HEK293 (cell line): ENCODE results near the gene KCNH8.

Source experiments
- CTCF ChIA-PET: fragments of 350-600 bp; formaldehyde crosslinking; extraction: SDS; loops from one replicate; lab custom pipeline; 2021; ENCODE audit warnings: antibody characterized with exemption; lab: Yijun Ruan, JAX
- POLR2A ChIA-PET: fragments of 300-600 bp; formaldehyde crosslinking; extraction: SDS; loops from one replicate; lab custom pipeline; 2020; ENCODE audit warnings: antibody characterized with exemption, inconsistent platforms; lab: Yijun Ruan, JAX
- H3K27ac ChIP-seq: fragments of 200-500 bp; sonication (Bioruptor generic); 2 replicates; pipeline ENCODE4 v1.5.1; 2014; ENCODE audit warnings: low read depth, low read length, control low read depth, inconsistent platforms; ENCODE audit errors: extremely low read depth
- H3K36me3 ChIP-seq, 2 experiments: fragments of 200-500 bp in 1 of 2; sonication (Bioruptor generic) in 1 of 2; 1 replicate in 1 of 2; 2 replicates in 1 of 2; pipeline ENCODE4 v1.5.1; 2014 to 2017; ENCODE audit warnings: inconsistent platforms in 2 of 2, low read length in 2 of 2; ENCODE audit not compliant: control insufficient read depth in 2 of 2, insufficient read depth in 1 of 2
- H3K4me1 ChIP-seq: fragments of 200-500 bp; sonication (Bioruptor generic); 2 replicates; pipeline ENCODE4 v1.5.1; 2014; ENCODE audit warnings: mild to moderate bottlenecking, low read length, inconsistent platforms; ENCODE audit not compliant: control insufficient read depth, insufficient read depth
- H3K4me3 ChIP-seq: 2 replicates; pipeline ENCODE4 v1.5.1; 2011; ENCODE audit warnings: low read depth, mild to moderate bottlenecking, control low read depth, low read length, moderate library complexity
- H3K9me3 ChIP-seq: fragments of 200-500 bp; sonication (Bioruptor generic); 2 replicates; pipeline ENCODE4 v1.5.1; 2014; ENCODE audit warnings: low read depth, low read length, inconsistent platforms; ENCODE audit not compliant: control insufficient read depth, insufficient read depth
- BCL11A ChIP-seq: fragments of 450-650 bp; formaldehyde crosslinking; IDR thresholded peaks from 2 replicates; pipeline ENCODE4 v1.5.1; 2016; ENCODE audit warnings: low read depth, missing biosample characterization, missing genetic modification characterization
- CTCF ChIP-seq: fragments of 450-650 bp; formaldehyde crosslinking; IDR thresholded peaks from 2 replicates; pipeline ENCODE4 v1.5.1; 2016; ENCODE audit warnings: missing biosample characterization, missing genetic modification characterization
- HIC1 ChIP-seq: fragments of 450-650 bp; formaldehyde crosslinking; IDR thresholded peaks from 2 replicates; pipeline ENCODE4 v1.5.1; 2016; ENCODE audit warnings: missing biosample characterization, missing genetic modification characterization
- KLF9 ChIP-seq: fragments of 450-650 bp; formaldehyde crosslinking; IDR thresholded peaks from 2 replicates; pipeline ENCODE4 v1.5.1; 2016; ENCODE audit warnings: missing biosample characterization, missing genetic modification characterization, low read depth
- MZF1 ChIP-seq: fragments of 450-650 bp; formaldehyde crosslinking; IDR thresholded peaks from 2 replicates; pipeline ENCODE4 v1.5.1; 2017; ENCODE audit warnings: missing biosample characterization, missing genetic modification characterization, borderline replicate concordance
- PBX3 ChIP-seq: sonication (generic); formaldehyde crosslinking; IDR thresholded peaks from 2 replicates; pipeline ENCODE4 v1.8.1; 2022; ENCODE audit warnings: mild to moderate bottlenecking, moderate library complexity, missing genetic modification reagents
- REST ChIP-seq: fragments of 450-650 bp; formaldehyde crosslinking; IDR thresholded peaks from 2 replicates; pipeline ENCODE4 v1.5.1; 2016; ENCODE audit warnings: missing biosample characterization, missing genetic modification characterization
- SALL2 ChIP-seq: fragments of 450-650 bp; formaldehyde crosslinking; IDR thresholded peaks from 2 replicates; pipeline ENCODE4 v1.5.0; 2017; ENCODE audit warnings: missing biosample characterization, mild to moderate bottlenecking, missing genetic modification characterization, borderline replicate concordance
- ZBTB49 ChIP-seq: fragments of 450-650 bp; formaldehyde crosslinking; IDR thresholded peaks from 2 replicates; pipeline ENCODE4 v1.5.1; 2016; ENCODE audit warnings: missing biosample characterization, missing genetic modification characterization, low read depth
- ZBTB8A ChIP-seq: fragments of 450-650 bp; formaldehyde crosslinking; IDR thresholded peaks from 2 replicates; pipeline ENCODE4 v1.5.1; 2016; ENCODE audit warnings: missing biosample characterization, missing genetic modification characterization
- ZIC2 ChIP-seq: fragments of 450-650 bp; formaldehyde crosslinking; IDR thresholded peaks from 2 replicates; pipeline ENCODE4 v1.5.1; 2016; ENCODE audit warnings: missing biosample characterization, missing genetic modification characterization
- ZNF19 ChIP-seq: fragments of 450-650 bp; formaldehyde crosslinking; IDR thresholded peaks from 2 replicates; pipeline ENCODE4; 2016; ENCODE audit warnings: missing biosample characterization, missing genetic modification characterization, low read depth
- ZNF214 ChIP-seq: fragments of 450-650 bp; formaldehyde crosslinking; IDR thresholded peaks from 2 replicates; pipeline ENCODE4 v1.5.1; 2017; ENCODE audit warnings: missing biosample characterization, mild to moderate bottlenecking, missing genetic modification characterization, borderline replicate concordance
- ZNF23 ChIP-seq: fragments of 450-650 bp; formaldehyde crosslinking; IDR thresholded peaks from 2 replicates; pipeline ENCODE4 v1.5.1; 2016; ENCODE audit warnings: missing biosample characterization, missing genetic modification characterization, borderline replicate concordance
- ZNF341 ChIP-seq: fragments of 450-650 bp; formaldehyde crosslinking; IDR thresholded peaks from 2 replicates; pipeline ENCODE4; 2016; ENCODE audit warnings: low read depth, missing biosample characterization, missing genetic modification characterization
- ZNF366 ChIP-seq: fragments of 450-650 bp; formaldehyde crosslinking; conservative IDR thresholded peaks from 2 replicates; pipeline ENCODE4 v1.5.1; 2016; ENCODE audit warnings: missing biosample characterization, missing genetic modification characterization
- ZNF391 ChIP-seq: fragments of 450-650 bp; formaldehyde crosslinking; IDR thresholded peaks from 2 replicates; pipeline ENCODE4 v1.5.1; 2016; ENCODE audit warnings: low read depth, missing biosample characterization, missing genetic modification characterization, borderline replicate concordance
- ZNF423 ChIP-seq: fragments of 450-650 bp; formaldehyde crosslinking; IDR thresholded peaks from 2 replicates; pipeline ENCODE4 v1.5.1; 2016; ENCODE audit warnings: missing biosample characterization, missing genetic modification characterization
- ZNF48 ChIP-seq: fragments of 450-650 bp; formaldehyde crosslinking; IDR thresholded peaks from 2 replicates; pipeline ENCODE4 v1.5.1; 2016; ENCODE audit warnings: missing biosample characterization, missing genetic modification characterization
- ZNF580 ChIP-seq: fragments of 450-650 bp; formaldehyde crosslinking; IDR thresholded peaks from 2 replicates; pipeline ENCODE4 v1.5.1; 2016; ENCODE audit warnings: missing biosample characterization, missing genetic modification characterization
- ZNF670 ChIP-seq: fragments of 450-650 bp; formaldehyde crosslinking; IDR thresholded peaks from 2 replicates; pipeline ENCODE4 v1.5.1; 2016; ENCODE audit warnings: missing biosample characterization, missing genetic modification characterization, low read depth
- ZNF707 ChIP-seq: fragments of 450-650 bp; formaldehyde crosslinking; IDR thresholded peaks from 2 replicates; pipeline ENCODE4 v1.5.1; 2016; ENCODE audit warnings: missing biosample characterization, missing genetic modification characterization

Gene KCNH8

GRCh38 chr3:19485267-19485666, 337.0 kb downstream of the KCNH8 start:
- CTCF ChIA-PET, result no interaction called here
- POLR2A ChIA-PET, result no interaction called here

GRCh38 chr3:19487386-19487785, 339.1 kb downstream of the KCNH8 start:
- Histone ChIP-seq H3K4me3 (no peak overlapping the region), H3K27ac (no peak overlapping the region), H3K36me3 (no peaks in the 10 kb centered on the region), H3K9me3 (no peaks in the 10 kb centered on the region), H3K4me1 (no peaks in the 10 kb centered on the region)
- POLR2A ChIA-PET, result no interaction called here
- CTCF ChIA-PET, result no interaction called here
- TF ChIP-seq ZNF214, result no peak
- TF ChIP-seq ZBTB8A (tag by site-specific recombination), result no peak
- no peak for TF ChIP-seq REST (tag by site-specific recombination)
- TF ChIP-seq CTCF, result no peak
- TF ChIP-seq KLF9, result no peak
- TF ChIP-seq ZNF341 (tag by site-specific recombination), result no peak
- no peak for TF ChIP-seq ZNF23
- TF ChIP-seq ZNF707 (tag by site-specific recombination), result no peak
- no peak for TF ChIP-seq ZNF670 (tag by site-specific recombination)
- no peak for TF ChIP-seq ZNF423 (tag by site-specific recombination)
- no peak for TF ChIP-seq MZF1 (tag by site-specific recombination)
- no peak for TF ChIP-seq ZBTB49 (tag by site-specific recombination)

More at GRCh38 chr3:19485267-19485666, 337.0 kb downstream of the KCNH8 start:
- Histone ChIP-seq H3K27ac (no peak overlapping the region), H3K4me1 (no peaks in the 10 kb centered on the region), H3K36me3 (no peaks in the 10 kb centered on the region), H3K9me3 (no peaks in the 10 kb centered on the region), H3K4me3 (no peak overlapping the region)
- TF ChIP-seq HIC1 (no peak), ZIC2 (tag by site-specific recombination) (no peak), ZNF19 (tag by site-specific recombination) (no peak), PBX3 (no peak), SALL2 (tag by site-specific recombination) (no peak), BCL11A (tag by site-specific recombination) (no peak), ZNF580 (tag by site-specific recombination) (no peak), ZNF366 (tag by site-specific recombination) (no peak), ZNF48 (tag by site-specific recombination) (no peak), ZNF391 (no peak)
